Astrocyte (in vitro differentiated cells and primary cell): ENCODE results near the gene EXPH5.

Source experiments
- EZH2 ChIP-seq: IDR thresholded peaks from 2 replicates; pipeline ENCODE4 v1.6.1; 2012; ENCODE audit warnings: mild to moderate bottlenecking, low read length, inconsistent platforms; ENCODE audit not compliant: insufficient read depth
- TF ChIP-seq, protein P1 (sequence below): IDR thresholded peaks from 2 replicates; pipeline ENCODE4 v1.5.1; 2011; ENCODE audit warnings: low read depth, mild to moderate bottlenecking, inconsistent platforms, low read length, moderate library complexity; ENCODE audit not compliant: insufficient read depth

DNA sequence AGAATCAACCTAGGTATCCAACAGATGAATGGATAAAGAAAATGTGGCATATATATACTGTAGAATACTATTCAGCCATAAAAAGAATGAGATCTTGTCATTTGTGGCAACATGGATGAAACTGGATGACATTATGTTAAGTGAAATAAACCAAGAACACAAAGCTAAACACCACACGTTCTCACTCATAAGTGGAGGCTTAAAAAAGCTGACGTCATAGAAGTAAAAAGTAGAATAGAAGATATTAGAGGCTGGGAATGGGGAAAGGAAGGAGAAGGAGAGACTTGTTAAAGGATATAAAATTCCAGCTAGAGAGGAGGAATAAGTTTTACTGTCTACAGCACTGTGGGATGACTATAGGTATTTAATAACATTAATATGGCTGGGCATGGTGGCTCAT lies 12.9 kb downstream of the EXPH5 start:
- TF ChIP-seq, protein P1, sequence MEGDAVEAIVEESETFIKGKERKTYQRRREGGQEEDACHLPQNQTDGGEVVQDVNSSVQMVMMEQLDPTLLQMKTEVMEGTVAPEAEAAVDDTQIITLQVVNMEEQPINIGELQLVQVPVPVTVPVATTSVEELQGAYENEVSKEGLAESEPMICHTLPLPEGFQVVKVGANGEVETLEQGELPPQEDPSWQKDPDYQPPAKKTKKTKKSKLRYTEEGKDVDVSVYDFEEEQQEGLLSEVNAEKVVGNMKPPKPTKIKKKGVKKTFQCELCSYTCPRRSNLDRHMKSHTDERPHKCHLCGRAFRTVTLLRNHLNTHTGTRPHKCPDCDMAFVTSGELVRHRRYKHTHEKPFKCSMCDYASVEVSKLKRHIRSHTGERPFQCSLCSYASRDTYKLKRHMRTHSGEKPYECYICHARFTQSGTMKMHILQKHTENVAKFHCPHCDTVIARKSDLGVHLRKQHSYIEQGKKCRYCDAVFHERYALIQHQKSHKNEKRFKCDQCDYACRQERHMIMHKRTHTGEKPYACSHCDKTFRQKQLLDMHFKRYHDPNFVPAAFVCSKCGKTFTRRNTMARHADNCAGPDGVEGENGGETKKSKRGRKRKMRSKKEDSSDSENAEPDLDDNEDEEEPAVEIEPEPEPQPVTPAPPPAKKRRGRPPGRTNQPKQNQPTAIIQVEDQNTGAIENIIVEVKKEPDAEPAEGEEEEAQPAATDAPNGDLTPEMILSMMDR, result no peak
- TF ChIP-seq EZH2, result no peak
